Fibroblast of lung (primary cell): ENCODE results near the gene METRNL.

ENCODE experiments used
- EZH2 ChIP-seq: IDR thresholded peaks from 2 replicates; pipeline ENCODE4 v1.5.1; 2012; ENCODE audit warnings: low read length, control low read depth, mild to moderate bottlenecking; ENCODE audit errors: missing control alignments
- TF ChIP-seq, protein P1 (sequence below), 2 donors: IDR thresholded peaks in 1 of 2; conservative IDR thresholded peaks in 1 of 2; 1 replicate in 1 of 2; 2 replicates in 1 of 2; pipeline ENCODE4 v1.5.1; 2011 to 2012; ENCODE audit warnings: low read length in 2 of 2, control low read depth in 1 of 2, inconsistent platforms in 1 of 2, low read depth in 1 of 2, mild to moderate bottlenecking in 1 of 2

DNA sequence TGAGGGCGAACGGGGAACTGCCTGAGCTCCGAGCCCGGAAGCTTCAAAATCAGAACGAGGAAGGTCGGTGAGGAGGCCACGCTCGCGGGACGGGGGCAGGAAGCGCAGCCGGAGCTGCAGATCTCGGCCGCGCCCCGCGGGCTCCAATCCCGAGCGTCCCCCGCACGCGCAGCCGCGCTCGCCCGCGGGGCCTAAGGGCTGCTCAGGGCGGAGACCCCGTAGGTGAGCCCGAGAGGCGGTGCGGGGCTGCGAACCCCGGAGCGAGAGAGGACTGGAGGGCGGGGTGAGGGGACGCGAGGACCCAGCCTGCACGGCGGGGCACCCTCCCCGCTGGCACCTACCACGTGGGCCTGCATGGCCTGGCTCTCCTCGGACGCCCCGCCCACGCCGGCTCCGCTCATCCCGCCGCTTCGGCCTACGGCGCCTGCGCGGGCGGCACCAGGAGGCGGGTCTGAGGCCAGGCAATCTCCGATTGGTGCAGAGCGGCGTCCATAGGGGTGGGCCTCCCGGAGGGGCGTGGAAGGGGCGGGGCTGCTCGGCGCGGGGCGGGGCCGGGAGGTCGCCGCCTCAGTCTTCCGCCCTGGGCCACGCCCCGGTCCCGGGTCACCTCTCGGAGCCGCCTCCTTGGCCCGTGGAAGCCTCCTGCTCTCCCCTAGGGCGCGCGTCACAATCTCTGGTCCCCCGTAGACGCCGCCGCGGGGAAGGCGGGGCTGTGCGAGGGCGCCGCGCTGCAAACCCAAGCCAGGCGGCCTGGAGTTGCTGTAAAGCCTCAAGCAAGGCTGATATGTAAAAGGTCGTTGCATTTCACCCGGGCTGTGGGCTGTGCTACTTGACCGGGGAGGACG, 27.8 kb upstream of the METRNL start:
- TF ChIP-seq, protein P1, sequence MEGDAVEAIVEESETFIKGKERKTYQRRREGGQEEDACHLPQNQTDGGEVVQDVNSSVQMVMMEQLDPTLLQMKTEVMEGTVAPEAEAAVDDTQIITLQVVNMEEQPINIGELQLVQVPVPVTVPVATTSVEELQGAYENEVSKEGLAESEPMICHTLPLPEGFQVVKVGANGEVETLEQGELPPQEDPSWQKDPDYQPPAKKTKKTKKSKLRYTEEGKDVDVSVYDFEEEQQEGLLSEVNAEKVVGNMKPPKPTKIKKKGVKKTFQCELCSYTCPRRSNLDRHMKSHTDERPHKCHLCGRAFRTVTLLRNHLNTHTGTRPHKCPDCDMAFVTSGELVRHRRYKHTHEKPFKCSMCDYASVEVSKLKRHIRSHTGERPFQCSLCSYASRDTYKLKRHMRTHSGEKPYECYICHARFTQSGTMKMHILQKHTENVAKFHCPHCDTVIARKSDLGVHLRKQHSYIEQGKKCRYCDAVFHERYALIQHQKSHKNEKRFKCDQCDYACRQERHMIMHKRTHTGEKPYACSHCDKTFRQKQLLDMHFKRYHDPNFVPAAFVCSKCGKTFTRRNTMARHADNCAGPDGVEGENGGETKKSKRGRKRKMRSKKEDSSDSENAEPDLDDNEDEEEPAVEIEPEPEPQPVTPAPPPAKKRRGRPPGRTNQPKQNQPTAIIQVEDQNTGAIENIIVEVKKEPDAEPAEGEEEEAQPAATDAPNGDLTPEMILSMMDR (conservative IDR thresholded peaks at IDR 0.05 in 1 of 2, IDR thresholded peaks at IDR 0.05 in 1 of 2; ENCODE audit: low read depth in 1 of 2, low read length in 2 of 2): no peak
- TF ChIP-seq EZH2: no peak
